Suprapubic skin (tissue), 4 donors: ENCODE measurements around the gene LASP1NB.

ENCODE experiments used
- DNase-seq, 2 donors: peaks; one replicate each; pipeline ENCODE4 v3.0.0-alpha.2; 2019; ENCODE audit warnings: low spot score in 2 of 2
- H3K27ac ChIP-seq: fragments of 200-600 bp; sonication (generic); one replicate; pipeline ENCODE4 v1.5.1; 2019
- H3K27me3 ChIP-seq: fragments of 200-600 bp; sonication (generic); one replicate; pipeline ENCODE4 v1.5.1; 2019
- H3K36me3 ChIP-seq: fragments of 200-600 bp; sonication (generic); one replicate; pipeline ENCODE4 v1.5.1; 2019
- H3K4me1 ChIP-seq: fragments of 200-600 bp; sonication (generic); one replicate; pipeline ENCODE4 v1.5.1; 2019
- H3K4me3 ChIP-seq: fragments of 200-600 bp; sonication (generic); one replicate; pipeline ENCODE4 v1.5.1; 2019; ENCODE audit warnings: mild to moderate bottlenecking
- H3K9me3 ChIP-seq: fragments of 200-600 bp; sonication (generic); one replicate; pipeline ENCODE4 v1.5.1; 2019
- EP300 ChIP-seq: sonication (generic); formaldehyde crosslinking; IDR thresholded peaks from one replicate; pipeline ENCODE4 v1.6.1; 2017; ENCODE audit warnings: antibody characterized with exemption
- POLR2A ChIP-seq, 2 donors: fragments of 450-650 bp; IDR thresholded peaks; one replicate each; pipeline ENCODE4 v1.6.1; 2017; ENCODE audit warnings: antibody characterized with exemption in 2 of 2, mild to moderate bottlenecking in 2 of 2, moderate library complexity in 2 of 2
- POLR2AphosphoS5 ChIP-seq, 3 donors: sonication (generic); formaldehyde crosslinking; IDR thresholded peaks; one replicate each; pipeline ENCODE4 v1.6.1; 2017; ENCODE audit warnings: antibody characterized with exemption in 3 of 3
- WGBS: methylation state at CpG from one replicate; pipeline ENCODE4 v1.1.5; 2018; 5-methylcytosine and 5-hydroxymethylcytosine counted together
- TF ChIP-seq, protein P1 (sequence below), 2 donors: fragments of 200-600 bp in 1 of 2; fragments of 450-650 bp in 1 of 2; sonication (generic) in 1 of 2; IDR thresholded peaks; one replicate each; pipeline ENCODE4 v1.5.1; 2016 to 2019; ENCODE audit warnings: antibody characterized with exemption in 2 of 2, mild to moderate bottlenecking in 1 of 2, moderate library complexity in 1 of 2

LASP1NB gene

DNA sequence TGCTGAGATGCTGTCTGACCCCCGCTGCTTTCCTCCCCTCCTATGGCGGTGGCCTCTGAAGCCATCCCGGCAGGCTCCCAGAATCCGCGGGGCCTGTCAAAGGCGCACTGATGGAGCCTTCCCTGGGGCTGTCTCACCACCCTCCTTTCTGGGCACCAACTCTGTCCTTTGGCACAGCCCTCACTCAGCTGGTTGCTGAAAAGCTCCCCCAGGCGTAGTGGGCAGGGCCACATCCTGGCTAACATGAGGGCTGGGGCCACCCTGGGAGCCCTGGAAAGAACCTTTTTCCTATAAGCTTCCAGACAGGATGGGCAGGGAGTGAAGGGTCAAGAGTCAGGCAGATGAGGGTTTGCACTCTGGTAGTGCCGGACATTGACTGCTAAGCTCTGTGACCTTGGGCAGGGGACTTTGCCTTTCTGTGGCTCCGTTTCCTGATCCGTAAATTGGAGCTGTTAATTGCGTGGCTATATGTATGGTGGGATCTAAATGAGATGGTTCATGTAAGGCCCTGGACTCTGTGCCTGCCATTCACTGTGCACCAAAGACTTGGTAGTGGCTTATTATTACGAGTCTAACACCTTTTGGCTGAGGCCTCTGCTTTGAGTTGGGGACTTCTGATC, 27.6 kb upstream of the LASP1NB start:
- Histone ChIP-seq H3K36me3 (peaks cover 38% of the 10 kb centered on the region), H3K4me1 (peaks cover 79% of the 10 kb centered on the region)

DNA sequence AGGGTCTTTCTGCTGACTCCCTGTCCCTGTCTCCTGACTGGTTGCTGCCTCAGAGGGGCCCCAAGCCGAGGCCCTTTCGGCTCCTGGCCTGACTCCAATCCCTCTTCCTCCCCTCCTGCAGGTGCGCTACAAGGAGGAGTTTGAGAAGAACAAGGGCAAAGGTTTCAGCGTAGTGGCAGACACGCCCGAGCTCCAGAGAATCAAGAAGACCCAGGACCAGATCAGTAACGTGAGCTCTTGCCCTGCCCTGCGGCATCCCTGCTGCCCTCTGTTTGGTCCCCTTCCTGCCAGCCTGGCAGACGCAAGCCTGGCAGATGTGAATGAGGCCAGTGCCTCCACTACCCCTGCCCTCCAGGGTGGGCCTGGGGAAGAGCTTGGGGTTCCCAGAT, 27.1 kb upstream of the LASP1NB start:
- Histone ChIP-seq H3K4me1 (peaks cover 78% of the 10 kb centered on the region), H3K27me3 (no peaks in the 10 kb centered on the region), H3K9me3 (no peaks in the 10 kb centered on the region), H3K27ac (peak overlapping the region; percentile 30), H3K4me3 (no peak overlapping the region), H3K36me3 (peaks cover 36% of the 10 kb centered on the region)
- WGBS: 50% methylated on average over 7 of the region's 9 CpGs
- DNase-seq: no peak
- TF ChIP-seq EP300 (no peak), POLR2A (IDR thresholded peaks at IDR 0.05) (no peak), POLR2AphosphoS5 (IDR thresholded peaks at IDR 0.05) (no peak)
- TF ChIP-seq, protein P1, sequence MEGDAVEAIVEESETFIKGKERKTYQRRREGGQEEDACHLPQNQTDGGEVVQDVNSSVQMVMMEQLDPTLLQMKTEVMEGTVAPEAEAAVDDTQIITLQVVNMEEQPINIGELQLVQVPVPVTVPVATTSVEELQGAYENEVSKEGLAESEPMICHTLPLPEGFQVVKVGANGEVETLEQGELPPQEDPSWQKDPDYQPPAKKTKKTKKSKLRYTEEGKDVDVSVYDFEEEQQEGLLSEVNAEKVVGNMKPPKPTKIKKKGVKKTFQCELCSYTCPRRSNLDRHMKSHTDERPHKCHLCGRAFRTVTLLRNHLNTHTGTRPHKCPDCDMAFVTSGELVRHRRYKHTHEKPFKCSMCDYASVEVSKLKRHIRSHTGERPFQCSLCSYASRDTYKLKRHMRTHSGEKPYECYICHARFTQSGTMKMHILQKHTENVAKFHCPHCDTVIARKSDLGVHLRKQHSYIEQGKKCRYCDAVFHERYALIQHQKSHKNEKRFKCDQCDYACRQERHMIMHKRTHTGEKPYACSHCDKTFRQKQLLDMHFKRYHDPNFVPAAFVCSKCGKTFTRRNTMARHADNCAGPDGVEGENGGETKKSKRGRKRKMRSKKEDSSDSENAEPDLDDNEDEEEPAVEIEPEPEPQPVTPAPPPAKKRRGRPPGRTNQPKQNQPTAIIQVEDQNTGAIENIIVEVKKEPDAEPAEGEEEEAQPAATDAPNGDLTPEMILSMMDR (IDR thresholded peaks at IDR 0.05): no peak

More for the DNA sequence above, 27.6 kb upstream of the LASP1NB start:
- DNase-seq: no peak
- H3K27me3 ChIP-seq: no peaks in the 10 kb centered on the region
- no peaks in the 10 kb centered on the region for H3K9me3 ChIP-seq
- peak overlapping the region; percentile 30 for H3K27ac ChIP-seq
- WGBS: 48% methylated on average over 12 of the region's 12 CpGs
- no peak overlapping the region for H3K4me3 ChIP-seq
- TF ChIP-seq POLR2AphosphoS5 (IDR thresholded peaks at IDR 0.05): no peak
- TF ChIP-seq, protein P1 (IDR thresholded peaks at IDR 0.05): no peak
- no peak for TF ChIP-seq POLR2A (IDR thresholded peaks at IDR 0.05)
- no peak for TF ChIP-seq EP300

DNA sequence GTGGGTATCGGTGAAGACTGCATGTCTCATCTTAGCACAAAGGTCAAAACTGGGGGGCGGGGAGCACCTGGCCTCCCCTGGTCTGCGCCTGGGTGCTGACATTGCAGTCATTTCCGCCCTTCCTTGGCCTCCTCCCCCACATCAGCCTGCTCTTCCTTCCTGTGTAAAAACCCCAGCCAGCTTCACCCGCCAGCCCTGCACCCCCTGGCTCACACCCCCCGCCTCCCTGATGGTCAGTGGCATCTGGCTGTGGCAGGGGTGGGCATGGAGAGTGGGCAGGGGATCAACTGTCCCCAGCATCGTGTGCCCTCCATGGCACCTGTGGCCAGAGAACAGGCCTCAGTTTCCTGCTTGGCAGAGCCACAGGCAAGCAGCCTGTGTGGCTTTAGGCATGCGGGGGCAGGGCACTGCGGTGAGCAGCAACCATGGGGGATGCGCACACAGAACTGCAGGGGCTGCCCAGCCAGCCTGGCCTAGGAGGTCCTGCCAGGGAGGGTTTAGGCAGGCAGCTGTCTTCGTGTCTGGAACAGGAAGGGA, 26.5 kb upstream of the LASP1NB start:
- peaks cover 36% of the 10 kb centered on the region for H3K36me3 ChIP-seq
- no peak overlapping the region for H3K4me3 ChIP-seq

DNA sequence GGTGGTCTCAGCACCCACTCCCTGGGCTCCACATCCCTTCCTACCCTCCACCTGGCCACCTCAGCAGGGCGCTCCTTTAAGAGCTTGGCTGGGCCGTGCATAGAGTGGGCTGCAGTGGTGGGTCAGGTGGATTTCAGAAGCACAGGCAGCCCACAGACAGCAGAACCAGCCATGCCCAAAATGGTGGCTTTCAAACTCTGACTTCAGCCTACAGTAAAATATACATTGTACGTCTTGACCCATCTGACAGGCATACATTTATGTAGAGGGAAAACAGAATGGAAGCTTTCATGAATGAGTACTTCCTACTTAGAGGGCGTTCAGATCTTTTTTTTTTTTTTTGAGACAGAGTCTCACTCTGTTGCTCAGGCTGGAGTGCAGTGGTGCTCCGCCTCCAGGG, 26.0 kb upstream of the LASP1NB start:
- no peaks in the 10 kb centered on the region for H3K9me3 ChIP-seq
- DNase-seq: no peak
- peak overlapping the region; percentile 30 for H3K27ac ChIP-seq
- H3K27me3 ChIP-seq: no peaks in the 10 kb centered on the region
- H3K36me3 ChIP-seq: peaks cover 35% of the 10 kb centered on the region
- WGBS: 76% methylated on average over 4 of the region's 5 CpGs
- peaks cover 68% of the 10 kb centered on the region for H3K4me1 ChIP-seq
- H3K4me3 ChIP-seq: no peak overlapping the region
- TF ChIP-seq, protein P1 (IDR thresholded peaks at IDR 0.05): no peak
- no peak for TF ChIP-seq POLR2AphosphoS5 (IDR thresholded peaks at IDR 0.05)
- no peak for TF ChIP-seq POLR2A (IDR thresholded peaks at IDR 0.05)
- no peak for TF ChIP-seq EP300

More for the DNA sequence above, 26.5 kb upstream of the LASP1NB start:
- DNase-seq: no peak
- no peaks in the 10 kb centered on the region for H3K9me3 ChIP-seq
- WGBS: 85% methylated on average over 9 of the region's 11 CpGs
- peak overlapping the region; percentile 30 for H3K27ac ChIP-seq
- H3K4me1 ChIP-seq: peaks cover 74% of the 10 kb centered on the region
- H3K27me3 ChIP-seq: no peaks in the 10 kb centered on the region
- no peak for TF ChIP-seq POLR2A (IDR thresholded peaks at IDR 0.05)
- TF ChIP-seq, protein P1 (IDR thresholded peaks at IDR 0.05): no peak

DNA sequence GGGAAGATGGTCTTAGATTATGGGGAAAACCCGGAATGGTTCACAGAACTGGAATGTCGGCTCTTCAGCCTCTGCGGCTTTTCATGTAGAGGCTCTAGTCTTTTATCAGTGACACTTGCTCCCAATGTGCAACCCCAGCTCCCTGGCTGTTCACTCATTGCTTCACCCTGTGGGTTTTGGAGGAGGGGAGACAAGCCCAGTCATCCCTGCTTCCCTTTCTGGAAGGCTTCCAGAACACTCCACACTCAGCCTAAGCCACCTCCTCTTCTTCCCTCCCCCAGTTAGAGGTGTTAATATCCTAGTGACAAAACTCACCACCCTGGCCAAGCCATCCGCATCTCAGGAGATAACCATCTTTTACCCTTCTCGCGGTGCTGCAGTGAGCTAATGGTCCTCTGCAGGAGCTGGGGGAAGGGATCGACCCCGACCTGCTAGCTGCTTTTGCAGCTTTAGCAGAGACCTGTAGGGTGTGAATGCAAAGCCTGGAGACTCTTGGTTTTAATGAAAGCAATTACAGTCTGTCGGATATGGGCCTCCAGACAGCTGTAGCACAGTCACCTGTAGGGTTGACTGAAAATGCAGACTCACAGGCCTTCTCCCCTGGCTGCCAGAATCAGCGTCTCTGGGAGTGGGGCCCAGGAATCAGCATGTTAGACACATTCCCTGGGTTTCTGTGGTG, 24.3 kb upstream of the LASP1NB start:
- Histone ChIP-seq H3K27me3 (no peaks in the 10 kb centered on the region), H3K4me3 (no peak overlapping the region), H3K9me3 (no peaks in the 10 kb centered on the region), H3K36me3 (peaks cover 27% of the 10 kb centered on the region), H3K27ac (peak overlapping the region; percentile 68), H3K4me1 (peaks cover 68% of the 10 kb centered on the region)
- WGBS: 31% methylated on average over 10 of the region's 10 CpGs
- no peak for DNase-seq
- TF ChIP-seq, protein P1 (IDR thresholded peaks at IDR 0.05): no peak
- TF ChIP-seq POLR2AphosphoS5 (IDR thresholded peaks at IDR 0.05): no peak
- TF ChIP-seq POLR2A (IDR thresholded peaks at IDR 0.05): no peak
- no peak for TF ChIP-seq EP300
